Ishikawa (cell line): Measurements from ENCODE around the gene HMGCLL1.

ENCODE experiments used
- CEBPB ChIP-seq: IDR thresholded peaks from 2 replicates; pipeline ENCODE4 v1.6.1; 2012
- CREB1 ChIP-seq: IDR thresholded peaks from 2 replicates; pipeline ENCODE4 v1.6.1; 2012; ENCODE audit warnings: low read depth
- EGR1 ChIP-seq: IDR thresholded peaks from 2 replicates; pipeline ENCODE4 v1.6.1; 2012
- EP300 ChIP-seq: IDR thresholded peaks from 2 replicates; pipeline ENCODE4 v1.6.1; 2012; ENCODE audit warnings: borderline replicate concordance
- FOXM1 ChIP-seq: IDR thresholded peaks from 2 replicates; pipeline ENCODE4 v1.6.1; 2012; ENCODE audit warnings: low read depth, borderline replicate concordance
- NFIC ChIP-seq: IDR thresholded peaks from 2 replicates; pipeline ENCODE4 v1.6.1; 2012
- RAD21 ChIP-seq: IDR thresholded peaks from 2 replicates; pipeline ENCODE4 v1.6.1; 2012; ENCODE audit warnings: low read depth
- TAF1 ChIP-seq: IDR thresholded peaks from 2 replicates; pipeline ENCODE4 v1.6.1; 2012; ENCODE audit warnings: low read depth, mild to moderate bottlenecking
- TCF12 ChIP-seq: IDR thresholded peaks from 2 replicates; pipeline ENCODE4 v1.6.1; 2012; ENCODE audit warnings: low read depth
- TEAD4 ChIP-seq: IDR thresholded peaks from 2 replicates; pipeline ENCODE4 v1.6.1; 2012
- YY1 ChIP-seq: IDR thresholded peaks from 2 replicates; pipeline ENCODE4 v1.6.1; 2012; ENCODE audit warnings: low read depth
- ZBTB7A ChIP-seq: IDR thresholded peaks from 2 replicates; pipeline ENCODE4 v1.6.1; 2012; ENCODE audit warnings: low read depth
- TF ChIP-seq, protein P1 (sequence below): IDR thresholded peaks from 2 replicates; pipeline ENCODE4 v1.6.1; 2012
- TF ChIP-seq, protein P2 (sequence below): IDR thresholded peaks from 2 replicates; pipeline ENCODE4 v1.6.1; 2012
- TF ChIP-seq, protein P3 (sequence below): IDR thresholded peaks from 2 replicates; pipeline ENCODE4 v1.6.1; 2012; ENCODE audit warnings: low read depth, mild to moderate bottlenecking

HMGCLL1 gene

DNA sequence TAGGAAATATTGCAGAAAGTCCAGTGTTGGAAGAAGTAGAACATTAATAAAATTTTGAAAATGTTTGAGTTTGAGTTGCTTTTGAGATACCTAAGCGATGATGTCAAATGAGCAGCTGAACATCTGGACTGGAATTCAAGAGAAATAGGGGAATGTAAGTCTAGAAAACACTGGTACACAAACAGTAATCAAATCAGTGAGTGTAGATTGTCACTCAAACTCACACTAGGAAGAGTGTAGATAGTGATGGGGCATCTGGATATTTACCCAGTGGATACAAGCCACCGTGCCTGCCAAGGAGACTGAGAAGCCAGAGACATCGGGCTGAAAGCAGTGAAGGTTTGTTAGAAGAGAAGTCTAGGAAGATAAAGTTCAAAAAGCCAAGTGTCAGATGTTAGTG lies 2.2 kb downstream of the HMGCLL1 start:
- TF ChIP-seq CREB1: no peak
- no peak for TF ChIP-seq CEBPB
- TF ChIP-seq, protein P1, sequence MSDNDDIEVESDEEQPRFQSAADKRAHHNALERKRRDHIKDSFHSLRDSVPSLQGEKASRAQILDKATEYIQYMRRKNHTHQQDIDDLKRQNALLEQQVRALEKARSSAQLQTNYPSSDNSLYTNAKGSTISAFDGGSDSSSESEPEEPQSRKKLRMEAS: no peak
- no peak for TF ChIP-seq YY1
- TF ChIP-seq EP300: no peak
- TF ChIP-seq TAF1: no peak
- TF ChIP-seq FOXM1: no peak
- TF ChIP-seq EGR1: no peak
- no peak for TF ChIP-seq RAD21
- no peak for TF ChIP-seq TCF12
- TF ChIP-seq, protein P2, sequence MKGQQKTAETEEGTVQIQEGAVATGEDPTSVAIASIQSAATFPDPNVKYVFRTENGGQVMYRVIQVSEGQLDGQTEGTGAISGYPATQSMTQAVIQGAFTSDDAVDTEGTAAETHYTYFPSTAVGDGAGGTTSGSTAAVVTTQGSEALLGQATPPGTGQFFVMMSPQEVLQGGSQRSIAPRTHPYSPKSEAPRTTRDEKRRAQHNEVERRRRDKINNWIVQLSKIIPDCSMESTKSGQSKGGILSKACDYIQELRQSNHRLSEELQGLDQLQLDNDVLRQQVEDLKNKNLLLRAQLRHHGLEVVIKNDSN: no peak
- TF ChIP-seq TEAD4: no peak
- TF ChIP-seq, protein P3, sequence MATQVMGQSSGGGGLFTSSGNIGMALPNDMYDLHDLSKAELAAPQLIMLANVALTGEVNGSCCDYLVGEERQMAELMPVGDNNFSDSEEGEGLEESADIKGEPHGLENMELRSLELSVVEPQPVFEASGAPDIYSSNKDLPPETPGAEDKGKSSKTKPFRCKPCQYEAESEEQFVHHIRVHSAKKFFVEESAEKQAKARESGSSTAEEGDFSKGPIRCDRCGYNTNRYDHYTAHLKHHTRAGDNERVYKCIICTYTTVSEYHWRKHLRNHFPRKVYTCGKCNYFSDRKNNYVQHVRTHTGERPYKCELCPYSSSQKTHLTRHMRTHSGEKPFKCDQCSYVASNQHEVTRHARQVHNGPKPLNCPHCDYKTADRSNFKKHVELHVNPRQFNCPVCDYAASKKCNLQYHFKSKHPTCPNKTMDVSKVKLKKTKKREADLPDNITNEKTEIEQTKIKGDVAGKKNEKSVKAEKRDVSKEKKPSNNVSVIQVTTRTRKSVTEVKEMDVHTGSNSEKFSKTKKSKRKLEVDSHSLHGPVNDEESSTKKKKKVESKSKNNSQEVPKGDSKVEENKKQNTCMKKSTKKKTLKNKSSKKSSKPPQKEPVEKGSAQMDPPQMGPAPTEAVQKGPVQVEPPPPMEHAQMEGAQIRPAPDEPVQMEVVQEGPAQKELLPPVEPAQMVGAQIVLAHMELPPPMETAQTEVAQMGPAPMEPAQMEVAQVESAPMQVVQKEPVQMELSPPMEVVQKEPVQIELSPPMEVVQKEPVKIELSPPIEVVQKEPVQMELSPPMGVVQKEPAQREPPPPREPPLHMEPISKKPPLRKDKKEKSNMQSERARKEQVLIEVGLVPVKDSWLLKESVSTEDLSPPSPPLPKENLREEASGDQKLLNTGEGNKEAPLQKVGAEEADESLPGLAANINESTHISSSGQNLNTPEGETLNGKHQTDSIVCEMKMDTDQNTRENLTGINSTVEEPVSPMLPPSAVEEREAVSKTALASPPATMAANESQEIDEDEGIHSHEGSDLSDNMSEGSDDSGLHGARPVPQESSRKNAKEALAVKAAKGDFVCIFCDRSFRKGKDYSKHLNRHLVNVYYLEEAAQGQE: no peak
- TF ChIP-seq ZBTB7A: no peak
- no peak for TF ChIP-seq NFIC

DNA sequence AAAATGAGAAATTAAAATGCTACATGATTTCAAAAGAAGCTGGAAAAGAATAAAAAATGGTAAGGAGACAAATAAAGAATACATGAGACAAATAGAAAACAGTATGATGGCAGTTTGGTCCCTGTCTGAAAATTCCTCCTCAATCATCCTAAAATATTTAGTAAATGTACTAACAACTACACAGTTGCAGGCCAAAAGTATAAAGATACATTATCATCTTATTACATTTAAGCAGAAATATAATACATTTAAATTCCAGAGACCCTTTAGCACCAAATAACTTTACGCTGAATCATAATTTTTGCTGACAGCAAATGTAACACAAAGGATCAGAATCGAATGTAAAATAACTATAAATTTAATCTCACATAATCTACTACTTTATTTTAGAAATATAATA lies 4.4 kb downstream of the HMGCLL1 start:
- TF ChIP-seq, protein P3: no peak
- TF ChIP-seq TAF1 (no peak), TCF12 (no peak), ZBTB7A (no peak), CEBPB (no peak), TEAD4 (no peak)

DNA sequence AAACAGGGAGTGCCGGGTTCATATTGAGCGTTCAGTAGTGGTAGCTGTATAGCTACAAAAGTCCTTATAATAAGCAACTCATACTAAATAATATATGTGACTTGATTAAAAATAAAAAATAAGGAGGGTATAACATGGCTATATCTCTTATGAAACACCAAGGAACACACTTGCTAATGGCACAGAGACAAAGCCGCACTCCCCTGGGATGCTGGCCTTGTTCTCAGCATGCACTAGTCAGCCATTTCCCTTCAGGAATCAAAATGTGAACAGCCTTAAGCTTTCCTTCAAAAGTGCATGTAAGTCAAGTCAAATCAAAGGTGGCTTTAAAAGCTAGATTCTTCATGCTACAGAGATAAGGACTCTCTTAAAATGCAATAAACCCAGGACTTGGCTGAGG lies 9.4 kb downstream of the HMGCLL1 start:
- TF ChIP-seq EGR1 (no peak), ZBTB7A (no peak)
- TF ChIP-seq, protein P2: no peak

DNA sequence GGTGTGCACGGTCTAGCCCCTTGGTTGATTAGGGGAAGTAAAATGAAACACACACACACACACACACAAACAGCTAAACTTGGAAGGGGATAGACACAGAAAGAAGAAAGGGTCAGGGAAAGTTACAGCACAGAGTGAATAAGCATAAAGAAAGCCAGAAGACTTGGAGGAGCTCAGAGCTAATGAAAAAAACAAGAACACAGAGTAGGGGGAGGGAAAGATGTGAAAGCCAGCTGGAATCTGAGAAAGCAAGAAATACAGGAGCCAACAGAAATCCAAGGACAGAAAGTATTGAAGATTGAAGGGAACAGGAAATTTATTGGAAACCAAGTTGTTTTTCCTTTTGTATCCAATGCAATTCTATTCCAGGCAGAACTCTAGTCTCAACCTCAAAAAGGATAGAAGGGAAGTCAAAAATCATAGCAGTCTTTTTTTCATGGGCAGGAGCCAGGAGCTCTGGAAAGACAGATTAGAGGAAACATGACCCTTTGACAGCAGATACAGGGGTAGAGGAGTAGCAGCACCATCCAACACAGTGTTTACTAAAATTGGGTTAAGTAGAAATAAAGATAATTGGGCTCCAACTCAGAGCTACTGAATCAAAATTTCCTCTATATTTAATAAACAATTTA lies 10.1 kb downstream of the HMGCLL1 start:
- TF ChIP-seq TEAD4: no peak
- TF ChIP-seq TCF12: no peak
- TF ChIP-seq TAF1: no peak
- TF ChIP-seq, protein P3: no peak
- no peak for TF ChIP-seq EGR1

DNA sequence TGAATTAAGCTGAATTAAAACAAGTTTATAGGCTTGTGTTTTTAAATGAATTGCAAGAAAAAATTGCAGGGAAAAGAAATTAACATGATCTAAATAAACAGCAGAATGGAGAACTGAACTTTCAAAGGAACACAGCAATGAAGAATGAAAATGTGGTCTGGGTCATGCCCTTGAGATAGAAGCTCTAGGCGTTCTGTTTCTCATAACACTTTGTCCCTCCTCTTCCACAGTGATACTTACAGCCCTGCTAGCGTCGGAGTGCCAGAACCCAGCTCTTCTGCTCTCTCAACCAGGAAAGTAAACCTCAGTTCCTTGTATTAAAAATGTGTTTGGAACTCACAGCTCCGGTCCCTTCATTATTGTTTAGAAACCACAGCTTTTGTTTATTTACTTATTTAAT lies 11.4 kb downstream of the HMGCLL1 start:
- TF ChIP-seq EP300 (no peak), RAD21 (no peak)

DNA sequence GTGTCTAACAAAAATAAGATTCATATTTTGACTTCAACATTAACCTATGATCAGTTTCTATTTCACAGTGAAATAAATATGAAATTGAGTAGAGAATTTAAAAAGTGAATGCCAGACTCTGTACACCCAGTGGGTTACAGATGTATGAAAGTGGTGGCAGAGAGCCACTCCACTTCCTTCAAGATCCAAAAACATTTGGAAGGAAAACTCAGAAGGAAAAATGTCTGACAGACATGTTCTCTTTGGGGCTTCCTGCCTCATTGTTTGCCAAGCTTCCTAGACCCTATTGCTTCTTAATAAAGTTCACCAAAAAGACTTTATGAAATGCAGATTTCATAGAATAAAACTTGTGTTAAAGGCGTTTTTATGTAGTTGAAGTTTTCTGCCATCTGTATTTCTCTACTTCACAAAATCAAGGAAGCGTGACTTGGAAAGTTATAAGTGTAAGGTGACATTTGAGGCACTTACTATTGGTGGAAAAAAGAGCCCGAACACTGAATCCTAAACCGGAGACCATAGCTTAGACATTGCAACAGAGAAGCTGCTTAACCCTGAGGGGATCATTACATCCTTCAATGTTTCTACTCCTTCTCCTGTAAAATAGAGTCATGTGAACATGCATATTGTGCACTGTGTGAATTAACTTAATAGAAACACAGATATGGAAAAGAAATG lies 12.8 kb downstream of the HMGCLL1 start:
- TF ChIP-seq YY1 (no peak), NFIC (no peak), ZBTB7A (no peak), TCF12 (no peak), CREB1 (no peak), RAD21 (no peak), TAF1 (no peak), EP300 (no peak), FOXM1 (no peak), CEBPB (no peak)
- TF ChIP-seq, protein P3: no peak
- TF ChIP-seq, protein P2: no peak
